RPMI7951 (cell line): ENCODE data around the gene PRKAG2. TPM values are rescaled to one million over a fixed set of nuclear protein-coding genes. Genes with fewer than 3 reads are reported as not detected.

Experiments
- DNase-seq: peaks from one replicate; pipeline ENCODE4 v3.0.0-alpha.2; 2012; ENCODE audit warnings: low read depth
- total RNA-seq: library from RNA; depleted of rRNA; stranded (reverse); fragments of >200 nt; shearing (Covaris generic); gene quantifications from 2 replicates; pipeline ENCODE4 v1.2.3, GENCODE V29; 2014

PRKAG2 gene
- total RNA-seq, 1 experiment from 2014 or later = 3.6 TPM

- no peak for DNase-seq
These were observed 166.1 kb downstream of the PRKAG2 start for GRCh38 chr7:151710646-151711434.

GRCh38 chr7:151710121-151710640 lies 166.7 kb downstream of the PRKAG2 start:
- DNase-seq = no peak

- no peak for DNase-seq
These were observed 167.5 kb downstream of the PRKAG2 start for GRCh38 chr7:151709141-151710038.

GRCh38 chr7:151708610-151709009 lies 168.3 kb downstream of the PRKAG2 start:
- no peak for DNase-seq

- no peak for DNase-seq
These were observed 169.2 kb downstream of the PRKAG2 start for GRCh38 chr7:151707757-151708156.

GRCh38 chr7:151707105-151707469 lies 169.8 kb downstream of the PRKAG2 start:
- DNase-seq = no peak

- no peak for DNase-seq
These were observed 170.4 kb downstream of the PRKAG2 start for GRCh38 chr7:151706277-151707104.

GRCh38 chr7:151705636-151706276 lies 171.2 kb downstream of the PRKAG2 start:
- DNase-seq = peak; percentile 33

GRCh38 chr7:151704960-151705635 lies 171.8 kb downstream of the PRKAG2 start:
- DNase-seq = no peak

- no peak for DNase-seq
These were observed 172.5 kb downstream of the PRKAG2 start for GRCh38 chr7:151704299-151704959.

- no peak for DNase-seq
These were observed 174.0 kb downstream of the PRKAG2 start for GRCh38 chr7:151702961-151703360.

GRCh38 chr7:151700586-151701165 lies 176.2 kb downstream of the PRKAG2 start:
- DNase-seq = peak; percentile 80

GRCh38 chr7:151699928-151700319 lies 177.0 kb downstream of the PRKAG2 start:
- peak; percentile 13 for DNase-seq

GRCh38 chr7:151699147-151699927 lies 177.6 kb downstream of the PRKAG2 start:
- DNase-seq = peak; percentile 98

- DNase-seq = no peak
These were observed 179.0 kb downstream of the PRKAG2 start for GRCh38 chr7:151697942-151698341.

- no peak for DNase-seq
These were observed 179.4 kb downstream of the PRKAG2 start for GRCh38 chr7:151697515-151697895.

GRCh38 chr7:151696721-151697514 lies 180.0 kb downstream of the PRKAG2 start:
- DNase-seq = no peak

- no peak for DNase-seq
These were observed 180.9 kb downstream of the PRKAG2 start for GRCh38 chr7:151695951-151696541.
